H1 (cell line): ENCODE results near the gene UBALD1.

Experiments
- BACH1 ChIP-seq: IDR thresholded peaks from 2 replicates; pipeline ENCODE4 v1.6.1; 2012; ENCODE audit warnings: low read length, improper control_type of control experiment
- EZH2 ChIP-seq: fragments of 200-600 bp; sonication (generic); IDR thresholded peaks from 2 replicates; pipeline ENCODE4 v1.7.1; 2012; ENCODE audit warnings: low read depth, mild to moderate bottlenecking, moderate library complexity, low read length, inconsistent platforms; ENCODE audit not compliant: severe bottlenecking
- HDAC2 ChIP-seq, 2 experiments: fragments of 300-600 bp in 1 of 2; sonication (generic) in 1 of 2; IDR thresholded peaks; 2 replicates each; pipeline ENCODE4 v1.6.1; 2011 to 2012; ENCODE audit warnings: low read depth in 2 of 2, low read length in 2 of 2, mild to moderate bottlenecking in 2 of 2, moderate library complexity in 2 of 2, borderline replicate concordance in 1 of 2, inconsistent platforms in 1 of 2
- POLR2AphosphoS5 ChIP-seq: IDR thresholded peaks from 2 replicates; pipeline ENCODE4 v1.6.1; 2011; ENCODE audit warnings: low read depth, low read length
- RFX5 ChIP-seq: IDR thresholded peaks from 2 replicates; pipeline ENCODE4 v1.6.1; 2011; ENCODE audit warnings: low read depth, low read length, improper control_type of control experiment, borderline replicate concordance
- SRF ChIP-seq: IDR thresholded peaks from 2 replicates; pipeline ENCODE4 v1.6.1; 2011; ENCODE audit warnings: mild to moderate bottlenecking, low read depth, low read length, moderate library complexity
- TF ChIP-seq, protein P1 (sequence below): IDR thresholded peaks from 2 replicates; pipeline ENCODE4 v1.6.1; 2011; ENCODE audit warnings: low read length, improper control_type of control experiment
- TF ChIP-seq, protein P2 (sequence below), 3 experiments: IDR thresholded peaks; 1 replicate in 2 of 3; 2 replicates in 1 of 3; pipeline versions ENCODE4 v1.5.1 to v1.6.1; 2011; ENCODE audit warnings: low read length in 3 of 3, mild to moderate bottlenecking in 3 of 3, inconsistent platforms in 2 of 3, low read depth in 1 of 3, moderate library complexity in 1 of 3; ENCODE audit not compliant: insufficient read depth in 1 of 3; ENCODE audit errors: control extremely low read depth in 1 of 3
- TF ChIP-seq, protein P3 (sequence below): IDR thresholded peaks from 2 replicates; pipeline ENCODE4 v1.6.1; 2012; ENCODE audit warnings: low read length, inconsistent platforms

DNA sequence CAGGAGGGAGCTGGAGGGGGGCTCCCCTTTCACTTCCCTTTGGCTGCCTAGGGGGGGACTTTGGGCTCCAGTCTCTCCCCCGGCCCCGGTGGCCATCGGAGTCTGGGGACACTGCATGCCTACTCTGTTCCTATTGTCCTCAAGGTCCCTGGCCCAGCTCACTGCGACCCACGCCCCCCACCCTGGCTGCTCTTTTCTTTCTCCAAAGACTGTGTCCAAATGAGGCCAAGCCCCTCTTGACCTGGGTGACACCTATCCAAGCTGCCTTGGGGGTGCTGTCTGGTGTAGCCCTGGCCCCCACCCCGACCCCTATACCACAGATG is 12.9 kb downstream of the UBALD1 start:
- TF ChIP-seq, protein P1, sequence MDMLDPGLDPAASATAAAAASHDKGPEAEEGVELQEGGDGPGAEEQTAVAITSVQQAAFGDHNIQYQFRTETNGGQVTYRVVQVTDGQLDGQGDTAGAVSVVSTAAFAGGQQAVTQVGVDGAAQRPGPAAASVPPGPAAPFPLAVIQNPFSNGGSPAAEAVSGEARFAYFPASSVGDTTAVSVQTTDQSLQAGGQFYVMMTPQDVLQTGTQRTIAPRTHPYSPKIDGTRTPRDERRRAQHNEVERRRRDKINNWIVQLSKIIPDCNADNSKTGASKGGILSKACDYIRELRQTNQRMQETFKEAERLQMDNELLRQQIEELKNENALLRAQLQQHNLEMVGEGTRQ = no peak
- TF ChIP-seq HDAC2 (IDR thresholded peaks at IDR 0.05; ENCODE audit: borderline replicate concordance in 1 of 2, low read depth in 2 of 2, low read length in 2 of 2) (no peak), POLR2AphosphoS5 (no peak), SRF (no peak), EZH2 (no peak), RFX5 (no peak), BACH1 (no peak)
- TF ChIP-seq, protein P2, sequence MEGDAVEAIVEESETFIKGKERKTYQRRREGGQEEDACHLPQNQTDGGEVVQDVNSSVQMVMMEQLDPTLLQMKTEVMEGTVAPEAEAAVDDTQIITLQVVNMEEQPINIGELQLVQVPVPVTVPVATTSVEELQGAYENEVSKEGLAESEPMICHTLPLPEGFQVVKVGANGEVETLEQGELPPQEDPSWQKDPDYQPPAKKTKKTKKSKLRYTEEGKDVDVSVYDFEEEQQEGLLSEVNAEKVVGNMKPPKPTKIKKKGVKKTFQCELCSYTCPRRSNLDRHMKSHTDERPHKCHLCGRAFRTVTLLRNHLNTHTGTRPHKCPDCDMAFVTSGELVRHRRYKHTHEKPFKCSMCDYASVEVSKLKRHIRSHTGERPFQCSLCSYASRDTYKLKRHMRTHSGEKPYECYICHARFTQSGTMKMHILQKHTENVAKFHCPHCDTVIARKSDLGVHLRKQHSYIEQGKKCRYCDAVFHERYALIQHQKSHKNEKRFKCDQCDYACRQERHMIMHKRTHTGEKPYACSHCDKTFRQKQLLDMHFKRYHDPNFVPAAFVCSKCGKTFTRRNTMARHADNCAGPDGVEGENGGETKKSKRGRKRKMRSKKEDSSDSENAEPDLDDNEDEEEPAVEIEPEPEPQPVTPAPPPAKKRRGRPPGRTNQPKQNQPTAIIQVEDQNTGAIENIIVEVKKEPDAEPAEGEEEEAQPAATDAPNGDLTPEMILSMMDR (IDR thresholded peaks at IDR 0.05; ENCODE audit: control extremely low read depth in 1 of 3, insufficient read depth in 1 of 3, low read depth in 1 of 3, low read length in 3 of 3) = no peak
- TF ChIP-seq, protein P3, sequence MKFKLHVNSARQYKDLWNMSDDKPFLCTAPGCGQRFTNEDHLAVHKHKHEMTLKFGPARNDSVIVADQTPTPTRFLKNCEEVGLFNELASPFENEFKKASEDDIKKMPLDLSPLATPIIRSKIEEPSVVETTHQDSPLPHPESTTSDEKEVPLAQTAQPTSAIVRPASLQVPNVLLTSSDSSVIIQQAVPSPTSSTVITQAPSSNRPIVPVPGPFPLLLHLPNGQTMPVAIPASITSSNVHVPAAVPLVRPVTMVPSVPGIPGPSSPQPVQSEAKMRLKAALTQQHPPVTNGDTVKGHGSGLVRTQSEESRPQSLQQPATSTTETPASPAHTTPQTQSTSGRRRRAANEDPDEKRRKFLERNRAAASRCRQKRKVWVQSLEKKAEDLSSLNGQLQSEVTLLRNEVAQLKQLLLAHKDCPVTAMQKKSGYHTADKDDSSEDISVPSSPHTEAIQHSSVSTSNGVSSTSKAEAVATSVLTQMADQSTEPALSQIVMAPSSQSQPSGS = no peak
